GM12878 (cell line): Measurements from ENCODE around the gene C16orf92. TPM values are rescaled to one million over a fixed set of nuclear protein-coding genes. Genes with fewer than 3 reads are reported as not detected.

ENCODE experiments used
- ATAC-seq: fragments of 200-7000 bp; cut with Tn5 transposase; 3 replicates; pipeline ENCODE4 v1.9.1; 2020; ENCODE audit warnings: mild to moderate bottlenecking, moderate library complexity
- BruUV-seq: library from RNA; stranded (reverse); fragments of 400-500 nt; replicated peaks from 2 replicates; lab custom pipeline; 2021; lab: Mats Ljungman, UMichigan
- CTCF ChIA-PET: fragments of 300-600 bp; sonication (Branson Sonifier 250); formaldehyde crosslinking; extraction: SDS; loops from one replicate; lab custom pipeline; 2021; ENCODE audit warnings: inconsistent platforms; lab: Yijun Ruan, JAX
- POLR2A ChIA-PET: fragments of 350-600 bp; formaldehyde crosslinking; extraction: SDS; loops from one replicate; lab custom pipeline; 2021; ENCODE audit warnings: inconsistent platforms; lab: Charles Lee
- RAD21 ChIA-PET: fragments of 300-600 bp; sonication (Branson Sonifier 250); formaldehyde crosslinking; loops from one replicate; lab custom pipeline; 2023; ENCODE audit warnings: antibody characterized with exemption; ENCODE audit not compliant: unreplicated experiment; lab: Charles Lee
- SMC1A ChIA-PET: fragments of 300-600 bp; sonication (Branson Sonifier 250); formaldehyde crosslinking; loops from one replicate; lab custom pipeline; 2023; ENCODE audit not compliant: unreplicated experiment, uncharacterized antibody; lab: Charles Lee
- DNase-seq: peaks from one replicate; pipeline ENCODE4 v3.0.0-alpha.2; 2011; ENCODE audit warnings: low read depth, low spot score
- FAIRE-seq: peaks from 3 replicates; lab custom pipeline; 2011; peaks lifted over from hg19 to GRCh38; lab: Jason Lieb, UNC
- H2AFZ ChIP-seq: 2 replicates; pipeline ENCODE4 v1.6.0; 2011; ENCODE audit warnings: low read depth, low read length, control low read depth; ENCODE audit not compliant: control insufficient read depth
- H3K27ac ChIP-seq: 2 replicates; pipeline ENCODE4 v1.5.1; 2011; ENCODE audit warnings: control low read depth; ENCODE audit not compliant: control insufficient read depth, insufficient read depth
- H3K27me3 ChIP-seq, 2 experiments: replicated peaks in 1 of 2; 2 replicates each; pipeline versions ENCODE4 v1.6.0 to v1.6.1; 2011; ENCODE audit warnings: low read length in 1 of 2; ENCODE audit not compliant: control insufficient read depth in 2 of 2, insufficient read depth in 2 of 2
- H3K36me3 ChIP-seq, 2 experiments: 2 replicates each; pipeline ENCODE4 v1.5.1; 2011; ENCODE audit warnings: low read length in 1 of 2; ENCODE audit not compliant: control insufficient read depth in 2 of 2, insufficient read depth in 2 of 2
- H3K4me1 ChIP-seq: 2 replicates; pipeline ENCODE4 v1.6.1; 2011; ENCODE audit warnings: mild to moderate bottlenecking, low read length, moderate library complexity, mixed read lengths; ENCODE audit not compliant: control insufficient read depth, insufficient read depth
- H3K4me2 ChIP-seq: 2 replicates; pipeline ENCODE4 v1.6.0; 2011; ENCODE audit warnings: control low read depth; ENCODE audit not compliant: control insufficient read depth, insufficient read depth
- H3K4me3 ChIP-seq: fragments of 200-600 bp; sonication (generic); 2 replicates; pipeline ENCODE4 v1.5.1; 2016
- H3K79me2 ChIP-seq: 2 replicates; pipeline ENCODE4 v1.6.0; 2011; ENCODE audit warnings: low read length; ENCODE audit not compliant: control insufficient read depth, insufficient read depth
- H3K9ac ChIP-seq: 2 replicates; pipeline ENCODE4 v1.8.0; 2011; ENCODE audit warnings: low read length, control low read depth, mixed read lengths; ENCODE audit not compliant: control insufficient read depth, insufficient read depth
- H3K9me3 ChIP-seq: replicated peaks from 3 replicates; pipeline ENCODE4 v1.5.1; 2011; ENCODE audit warnings: mild to moderate bottlenecking, low read length; ENCODE audit not compliant: control insufficient read depth, insufficient read depth
- H4K20me1 ChIP-seq: 2 replicates; pipeline ENCODE4 v1.6.0; 2011; ENCODE audit not compliant: control insufficient read depth, insufficient read depth
- BRCA1 ChIP-seq: IDR thresholded peaks from 2 replicates; pipeline ENCODE4 v1.6.1; 2011; ENCODE audit warnings: low read depth, low read length, improper control_type of control experiment
- CBFB ChIP-seq: IDR thresholded peaks from 2 replicates; pipeline ENCODE4 v1.6.1; 2016; ENCODE audit warnings: antibody characterized with exemption, low read depth
- FOS ChIP-seq: IDR thresholded peaks from 3 replicates; pipeline ENCODE4 v1.6.1; 2011; ENCODE audit warnings: borderline replicate concordance; ENCODE audit not compliant: insufficient read length; ENCODE audit errors: extremely low read depth
- IKZF2 ChIP-seq, 2 experiments: fragments of 450-650 bp; IDR thresholded peaks; 2 replicates each; pipeline ENCODE4 v1.6.1; 2017; ENCODE audit warnings: mild to moderate bottlenecking in 2 of 2, moderate library complexity in 2 of 2
- KDM1A ChIP-seq: fragments of 200-600 bp; sonication (generic); IDR thresholded peaks from 2 replicates; pipeline ENCODE4 v1.6.1; 2016; ENCODE audit warnings: borderline replicate concordance
- NFYA ChIP-seq: IDR thresholded peaks from 2 replicates; pipeline ENCODE4 v1.6.1; 2011; ENCODE audit warnings: low read depth, mild to moderate bottlenecking, low read length, improper control_type of control experiment, borderline replicate concordance
- PML ChIP-seq: IDR thresholded peaks from 2 replicates; pipeline ENCODE4 v1.6.1; 2012; ENCODE audit warnings: low read length, inconsistent platforms
- POLR2A ChIP-seq: IDR thresholded peaks from 2 replicates; pipeline ENCODE4 v1.6.1; 2011; ENCODE audit warnings: low read depth, mild to moderate bottlenecking, low read length
- RAD21 ChIP-seq: IDR thresholded peaks from 2 replicates; pipeline ENCODE4 v1.6.1; 2011; ENCODE audit warnings: mild to moderate bottlenecking, low read depth, low read length, moderate library complexity; ENCODE audit not compliant: insufficient read depth
- SMAD1 ChIP-seq: fragments of 450-650 bp; IDR thresholded peaks from 2 replicates; pipeline ENCODE4 v1.6.1; 2018; ENCODE audit warnings: mild to moderate bottlenecking, low read depth; ENCODE audit not compliant: partially characterized antibody
- SREBF1 ChIP-seq: IDR thresholded peaks from 2 replicates; pipeline ENCODE4 v1.6.1; 2012; ENCODE audit warnings: mild to moderate bottlenecking, low read length
- ZBED1 ChIP-seq: IDR thresholded peaks from 2 replicates; pipeline ENCODE4 v1.6.1; 2016; ENCODE audit warnings: borderline replicate concordance
- WGBS: methylation state at CpG from one replicate; pipeline ENCODE4 v1.1.6; 2016; ENCODE audit warnings: low lambda C conversion rate; ENCODE audit not compliant: insufficient replicate concordance, insufficient coverage; ENCODE audit errors: missing lambda C conversion rate; 5-methylcytosine and 5-hydroxymethylcytosine counted together
- in situ Hi-C: fragments of 300-500 bp; cut with MboI; formaldehyde crosslinking; loops from 9 replicates; pipeline ENCODE4 v1.14.3; 2018; ENCODE audit warnings: mixed read lengths
- intact Hi-C: fragments of 100-400 bp; cut with micrococcal nuclease; formaldehyde crosslinking; loops from one replicate; pipeline ENCODE4 v1.14.2; 2022; ENCODE audit not compliant: unreplicated experiment
- polyA plus RNA-seq, 11 experiments: library from polyadenylated mRNA; depleted of rRNA in 4 of 11; unstranded in 6 of 11; stranded (reverse) in 5 of 11; fragments of >200 nt; fragmentation: Nextera tagmentation in 4 of 11; fragmentation: Illumina TruSeq in 1 of 11; extraction: Ambion mirVana in 4 of 11; extraction: Trizol in 1 of 11; gene quantifications; 1 replicate in 1 of 11; 2 replicates in 10 of 11; pipeline versions ENCODE4 v1.2.1 to v1.2.3, GENCODE V29; 2011 to 2016; ENCODE audit warnings: inconsistent platforms in 2 of 11, missing spikeins in 2 of 11, low read depth in 1 of 11
- total RNA-seq, 4 experiments: library from RNA; depleted of rRNA in 3 of 4; stranded (reverse); fragments of >200 nt in 3 of 4; fragmentation: Illumina TruSeq in 1 of 4; extraction: Trizol in 1 of 4; gene quantifications; 2 replicates each; pipeline versions ENCODE4 v1.2.1 to v1.2.3, GENCODE V29; 2013 to 2021
- TF ChIP-seq, protein P1 (sequence below): fragments of 450-650 bp; IDR thresholded peaks from 2 replicates; pipeline ENCODE4 v1.6.1; 2017; ENCODE audit warnings: antibody characterized with exemption, mild to moderate bottlenecking, moderate library complexity
- TF ChIP-seq, protein P2 (sequence below): fragments of 450-650 bp; IDR thresholded peaks from 2 replicates; pipeline ENCODE4 v1.6.1; 2017; ENCODE audit warnings: low read depth, mild to moderate bottlenecking, moderate library complexity
- TF ChIP-seq, protein P3 (sequence below): fragments of 450-650 bp; IDR thresholded peaks from 2 replicates; pipeline ENCODE4 v1.6.1; 2017; ENCODE audit warnings: borderline replicate concordance

C16orf92 gene
- total and polyA plus RNA-seq, 10 of the 15 experiments (the other 5 are each of a cell fraction or from before 2014, with no cell fraction given), result not detected

DNA sequence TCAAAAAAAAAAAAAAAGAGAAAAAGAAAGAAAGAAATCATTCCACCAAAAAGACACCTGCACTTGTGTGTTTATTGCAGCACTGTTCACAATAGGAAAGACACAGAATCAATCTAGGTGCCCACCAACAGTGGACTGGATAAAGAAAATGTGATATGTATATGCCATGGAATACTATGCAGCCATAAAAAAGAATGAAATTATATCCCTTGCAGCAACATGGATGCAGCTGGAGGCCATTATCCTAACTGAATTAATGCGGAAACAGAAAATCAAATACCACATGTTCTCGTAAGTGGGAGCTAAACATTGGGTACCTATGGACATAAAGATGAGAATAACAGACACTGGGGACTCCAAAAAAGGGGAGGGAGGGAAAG, 5.7 kb upstream of the C16orf92 start:
- in situ Hi-C loops, result loop anchor here (25.0 kb wide), 1 partner anchor 905 kb away; no protein-coding TSS in a partner anchor
- whole genome bisulfite sequencing, result 55% methylated on average over 2 of the region's 2 CpGs
- Histone ChIP-seq H3K9ac (no peak overlapping the region), H3K27me3 (peaks cover under 1 to 2% of the 10 kb centered on the region in 2 experiments; a peak in 3 of 4 replicates), H3K27ac (no peak overlapping the region), H3K36me3 (no peaks in the 10 kb centered on the region), H3K4me3 (no peak overlapping the region), H3K4me1 (0 out of 2 replicates have a peak, but pooled peaks cover 2% of the 10 kb centered on the region), H3K9me3 (no peaks in the 10 kb centered on the region), H4K20me1 (no peaks in the 10 kb centered on the region), H3K4me2 (no peak overlapping the region), H2AFZ (no peak overlapping the region), H3K79me2 (no peaks in the 10 kb centered on the region)
- TF ChIP-seq, protein P1, sequence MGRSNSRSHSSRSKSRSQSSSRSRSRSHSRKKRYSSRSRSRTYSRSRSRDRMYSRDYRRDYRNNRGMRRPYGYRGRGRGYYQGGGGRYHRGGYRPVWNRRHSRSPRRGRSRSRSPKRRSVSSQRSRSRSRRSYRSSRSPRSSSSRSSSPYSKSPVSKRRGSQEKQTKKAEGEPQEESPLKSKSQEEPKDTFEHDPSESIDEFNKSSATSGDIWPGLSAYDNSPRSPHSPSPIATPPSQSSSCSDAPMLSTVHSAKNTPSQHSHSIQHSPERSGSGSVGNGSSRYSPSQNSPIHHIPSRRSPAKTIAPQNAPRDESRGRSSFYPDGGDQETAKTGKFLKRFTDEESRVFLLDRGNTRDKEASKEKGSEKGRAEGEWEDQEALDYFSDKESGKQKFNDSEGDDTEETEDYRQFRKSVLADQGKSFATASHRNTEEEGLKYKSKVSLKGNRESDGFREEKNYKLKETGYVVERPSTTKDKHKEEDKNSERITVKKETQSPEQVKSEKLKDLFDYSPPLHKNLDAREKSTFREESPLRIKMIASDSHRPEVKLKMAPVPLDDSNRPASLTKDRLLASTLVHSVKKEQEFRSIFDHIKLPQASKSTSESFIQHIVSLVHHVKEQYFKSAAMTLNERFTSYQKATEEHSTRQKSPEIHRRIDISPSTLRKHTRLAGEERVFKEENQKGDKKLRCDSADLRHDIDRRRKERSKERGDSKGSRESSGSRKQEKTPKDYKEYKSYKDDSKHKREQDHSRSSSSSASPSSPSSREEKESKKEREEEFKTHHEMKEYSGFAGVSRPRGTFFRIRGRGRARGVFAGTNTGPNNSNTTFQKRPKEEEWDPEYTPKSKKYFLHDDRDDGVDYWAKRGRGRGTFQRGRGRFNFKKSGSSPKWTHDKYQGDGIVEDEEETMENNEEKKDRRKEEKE, result no peak
- no peak for TF ChIP-seq CBFB
- TF ChIP-seq, protein P2, sequence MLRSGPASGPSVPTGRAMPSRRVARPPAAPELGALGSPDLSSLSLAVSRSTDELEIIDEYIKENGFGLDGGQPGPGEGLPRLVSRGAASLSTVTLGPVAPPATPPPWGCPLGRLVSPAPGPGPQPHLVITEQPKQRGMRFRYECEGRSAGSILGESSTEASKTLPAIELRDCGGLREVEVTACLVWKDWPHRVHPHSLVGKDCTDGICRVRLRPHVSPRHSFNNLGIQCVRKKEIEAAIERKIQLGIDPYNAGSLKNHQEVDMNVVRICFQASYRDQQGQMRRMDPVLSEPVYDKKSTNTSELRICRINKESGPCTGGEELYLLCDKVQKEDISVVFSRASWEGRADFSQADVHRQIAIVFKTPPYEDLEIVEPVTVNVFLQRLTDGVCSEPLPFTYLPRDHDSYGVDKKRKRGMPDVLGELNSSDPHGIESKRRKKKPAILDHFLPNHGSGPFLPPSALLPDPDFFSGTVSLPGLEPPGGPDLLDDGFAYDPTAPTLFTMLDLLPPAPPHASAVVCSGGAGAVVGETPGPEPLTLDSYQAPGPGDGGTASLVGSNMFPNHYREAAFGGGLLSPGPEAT, result no peak
- TF ChIP-seq BRCA1, result no peak
- no peak for TF ChIP-seq POLR2A
- no peak for TF ChIP-seq SMAD1
- TF ChIP-seq RAD21, result no peak
- no peak for TF ChIP-seq SREBF1
- no peak for TF ChIP-seq IKZF2 (IDR thresholded peaks at IDR 0.05)
- TF ChIP-seq KDM1A, result no peak
- TF ChIP-seq, protein P3, sequence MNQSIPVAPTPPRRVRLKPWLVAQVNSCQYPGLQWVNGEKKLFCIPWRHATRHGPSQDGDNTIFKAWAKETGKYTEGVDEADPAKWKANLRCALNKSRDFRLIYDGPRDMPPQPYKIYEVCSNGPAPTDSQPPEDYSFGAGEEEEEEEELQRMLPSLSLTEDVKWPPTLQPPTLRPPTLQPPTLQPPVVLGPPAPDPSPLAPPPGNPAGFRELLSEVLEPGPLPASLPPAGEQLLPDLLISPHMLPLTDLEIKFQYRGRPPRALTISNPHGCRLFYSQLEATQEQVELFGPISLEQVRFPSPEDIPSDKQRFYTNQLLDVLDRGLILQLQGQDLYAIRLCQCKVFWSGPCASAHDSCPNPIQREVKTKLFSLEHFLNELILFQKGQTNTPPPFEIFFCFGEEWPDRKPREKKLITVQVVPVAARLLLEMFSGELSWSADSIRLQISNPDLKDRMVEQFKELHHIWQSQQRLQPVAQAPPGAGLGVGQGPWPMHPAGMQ, result no peak
- no peak for TF ChIP-seq FOS
- TF ChIP-seq ZBED1, result no peak
- no peak for TF ChIP-seq NFYA
- TF ChIP-seq PML, result no peak
- no peak for DNase-seq
- FAIRE-seq, result no peak
- ChIA-PET SMC1A (no interaction called here), CTCF (interaction anchor here (0.8 to 3.0 kb wide), 4 partner anchors 12 to 168 kb away, joined by 3 to 12 read pairs (median 4); partner anchors contain the start of gene TLCD3B), POLR2A (interaction anchor here (0.6 kb wide), 1 partner anchor 52 kb away, joined by 7 read pairs; no protein-coding TSS in a partner anchor), RAD21 (no interaction called here)
- BruUV-seq, result no TSS peak
- intact Hi-C loops, result no loop called here
- no peak for ATAC-seq
